GM12801 (cell line): Measurements from ENCODE around the gene DAB2.

Source experiments
- TF ChIP-seq, protein P1 (sequence below): IDR thresholded peaks from one replicate; pipeline ENCODE4 v1.5.1; 2011; ENCODE audit warnings: control low read depth; ENCODE audit not compliant: insufficient read length; ENCODE audit errors: extremely low read depth

DAB2 gene

DNA sequence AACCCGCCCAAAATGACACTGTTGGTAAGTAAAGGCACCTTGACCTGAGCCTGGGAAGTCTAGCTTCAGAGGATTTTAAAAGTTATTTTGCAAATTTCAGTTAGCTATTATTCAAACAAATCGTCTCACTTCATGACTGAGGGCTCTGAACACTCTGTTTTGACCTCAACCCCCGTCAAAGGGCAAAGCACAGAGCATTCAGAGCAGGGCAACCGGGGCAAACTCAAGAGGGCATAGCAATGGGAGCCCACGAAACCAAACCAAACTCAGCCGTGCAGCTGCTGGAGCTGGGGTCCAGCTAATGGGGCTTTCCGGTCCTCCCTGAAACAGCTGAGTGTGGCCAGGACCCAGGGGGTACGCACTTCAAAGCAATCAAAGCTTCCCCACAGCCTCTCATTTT is 62.1 kb downstream of the DAB2 start:
- TF ChIP-seq, protein P1, sequence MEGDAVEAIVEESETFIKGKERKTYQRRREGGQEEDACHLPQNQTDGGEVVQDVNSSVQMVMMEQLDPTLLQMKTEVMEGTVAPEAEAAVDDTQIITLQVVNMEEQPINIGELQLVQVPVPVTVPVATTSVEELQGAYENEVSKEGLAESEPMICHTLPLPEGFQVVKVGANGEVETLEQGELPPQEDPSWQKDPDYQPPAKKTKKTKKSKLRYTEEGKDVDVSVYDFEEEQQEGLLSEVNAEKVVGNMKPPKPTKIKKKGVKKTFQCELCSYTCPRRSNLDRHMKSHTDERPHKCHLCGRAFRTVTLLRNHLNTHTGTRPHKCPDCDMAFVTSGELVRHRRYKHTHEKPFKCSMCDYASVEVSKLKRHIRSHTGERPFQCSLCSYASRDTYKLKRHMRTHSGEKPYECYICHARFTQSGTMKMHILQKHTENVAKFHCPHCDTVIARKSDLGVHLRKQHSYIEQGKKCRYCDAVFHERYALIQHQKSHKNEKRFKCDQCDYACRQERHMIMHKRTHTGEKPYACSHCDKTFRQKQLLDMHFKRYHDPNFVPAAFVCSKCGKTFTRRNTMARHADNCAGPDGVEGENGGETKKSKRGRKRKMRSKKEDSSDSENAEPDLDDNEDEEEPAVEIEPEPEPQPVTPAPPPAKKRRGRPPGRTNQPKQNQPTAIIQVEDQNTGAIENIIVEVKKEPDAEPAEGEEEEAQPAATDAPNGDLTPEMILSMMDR: no peak

- TF ChIP-seq, protein P1: no peak
Measured at GRCh38 chr5:39361306-39361705, 63.5 kb downstream of the DAB2 start.

DNA sequence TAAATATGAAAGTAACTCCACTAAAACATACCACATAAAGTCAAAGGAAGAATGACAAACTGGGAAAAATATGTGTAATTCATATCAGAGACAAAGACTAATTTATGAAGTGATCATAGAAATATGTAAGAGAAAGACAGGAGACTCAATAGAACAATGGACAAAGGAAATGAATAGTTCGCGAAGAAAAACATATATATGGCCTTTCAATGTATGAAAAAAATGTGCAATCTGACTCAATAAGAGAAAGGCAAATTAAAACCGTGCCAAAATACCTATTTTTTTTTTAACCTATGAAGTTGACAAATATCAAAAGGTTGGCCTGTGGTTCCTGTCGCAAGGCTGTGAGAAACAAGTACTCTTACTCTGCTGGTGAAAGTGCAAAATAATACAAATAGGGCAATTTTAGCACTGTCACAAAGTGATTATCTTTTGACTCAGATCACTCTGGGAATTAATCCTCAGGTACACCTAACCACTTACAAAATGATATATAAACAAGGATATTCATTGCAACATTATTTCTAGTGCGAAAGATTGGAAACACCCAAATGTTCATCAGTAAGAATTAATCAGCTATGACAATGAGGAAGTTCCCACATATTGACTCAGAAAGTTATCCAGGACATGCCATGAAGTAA is 64.2 kb downstream of the DAB2 start:
- TF ChIP-seq, protein P1: no peak

DNA sequence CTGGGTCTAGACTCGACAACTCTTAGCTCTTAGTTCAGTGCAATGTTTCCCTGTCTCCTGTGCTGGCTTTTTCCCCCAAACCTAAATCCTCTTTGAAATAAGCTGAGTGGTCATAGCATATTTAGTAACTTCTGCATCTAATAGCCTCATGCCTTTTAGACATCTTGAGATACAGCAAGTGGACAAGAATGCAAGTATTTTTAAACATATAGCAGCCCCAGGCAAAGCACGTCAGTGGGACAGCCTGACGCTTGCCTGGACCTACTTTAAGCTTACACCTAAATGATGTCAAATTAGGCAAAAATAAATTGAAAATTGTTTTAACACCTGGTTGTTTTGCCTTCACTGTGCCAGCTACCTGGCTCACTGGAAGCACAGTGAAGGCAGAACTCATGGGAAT is 68.5 kb downstream of the DAB2 start:
- TF ChIP-seq, protein P1: no peak

GRCh38 chr5:39355324-39355723 is 69.5 kb downstream of the DAB2 start:
- TF ChIP-seq, protein P1: no peak

GRCh38 chr5:39353717-39354399 is 70.9 kb downstream of the DAB2 start:
- TF ChIP-seq, protein P1: no peak

DNA sequence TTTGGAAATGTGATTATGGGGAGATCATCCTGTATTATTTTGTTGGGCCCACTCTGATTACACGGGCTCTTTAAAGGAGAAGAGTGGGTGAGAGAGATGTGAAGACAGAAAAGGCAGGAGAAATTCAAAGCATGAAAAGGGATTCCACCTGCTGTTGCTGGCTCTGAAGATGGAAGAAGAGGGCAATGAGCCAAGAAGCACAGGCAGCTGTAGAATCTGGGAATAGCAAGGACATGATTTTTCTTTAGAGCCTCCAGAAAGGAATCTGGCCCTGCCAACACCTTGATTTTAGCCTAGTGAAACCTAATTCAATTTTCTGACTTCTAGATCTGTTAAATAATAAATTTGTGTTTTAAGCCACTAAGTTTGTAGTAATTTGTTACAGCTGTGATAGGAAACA is 71.8 kb downstream of the DAB2 start:
- TF ChIP-seq, protein P1: no peak
